HG03039 (cell line): Measurements from ENCODE around the gene IQGAP3.
"Not testable (repeated sequence)": the region's sequence is repeated elsewhere in the genome, so short reads cannot be mapped to it uniquely, and the experiment has no call there.

Experiments
- ATAC-seq: cut with Tn5 transposase; IDR thresholded peaks from one replicate; pipeline ENCODE4 v1.9.1; 2021; ENCODE audit warnings: mild to moderate bottlenecking, moderate library complexity; ENCODE audit not compliant: unreplicated experiment

The IQGAP3 gene

DNA sequence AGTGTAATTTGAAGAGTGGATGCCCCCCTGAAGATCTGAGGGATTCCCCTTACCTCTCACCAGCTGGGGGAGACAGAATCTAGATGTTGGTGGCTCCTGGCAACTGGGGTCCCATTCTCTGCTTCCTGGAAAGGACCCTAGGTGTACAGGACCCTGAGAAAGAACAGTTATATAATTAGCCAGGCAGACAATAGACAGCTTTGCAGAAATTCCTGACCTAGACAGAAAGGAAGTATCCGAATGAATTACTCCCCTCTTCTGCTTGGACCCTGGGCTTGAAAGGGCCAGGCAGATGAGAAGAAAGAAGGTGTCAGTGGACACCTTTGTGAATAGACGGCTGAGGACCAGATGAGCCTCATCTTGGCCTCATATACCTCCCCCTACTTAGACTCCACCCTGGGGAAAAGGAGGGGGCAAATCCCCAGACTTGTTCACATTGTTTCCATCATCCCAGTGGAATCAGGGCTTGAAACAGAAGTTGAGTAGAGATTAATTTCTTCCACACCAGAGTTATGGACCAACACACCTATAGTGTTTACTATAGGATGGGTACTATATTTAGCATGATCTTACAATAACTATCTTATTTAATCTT is 1.8 kb upstream of the IQGAP3 start:
- no peak for ATAC-seq

DNA sequence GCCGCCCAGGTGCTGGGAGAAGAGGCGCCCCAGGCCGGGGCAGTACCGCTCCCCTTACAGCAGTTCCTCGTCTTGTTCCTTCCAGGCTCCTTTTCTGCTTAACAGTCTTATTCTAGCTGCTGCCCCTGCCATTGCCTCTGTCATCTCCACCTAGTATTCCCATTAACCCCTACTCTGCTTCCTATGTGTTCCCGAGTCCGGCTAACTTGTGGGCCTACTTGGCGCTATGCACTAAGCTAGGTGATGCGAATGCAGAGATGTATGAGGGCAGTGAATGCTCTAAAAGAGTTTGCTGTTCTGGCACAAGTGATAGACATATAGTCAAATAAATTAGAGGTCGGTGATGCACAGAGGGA is 276 bp upstream of the IQGAP3 start:
- ATAC-seq = no peak

- no peak for ATAC-seq
Measured at GRCh38 chr1:156571261-156571852, 1.0 kb downstream of the IQGAP3 start.

DNA sequence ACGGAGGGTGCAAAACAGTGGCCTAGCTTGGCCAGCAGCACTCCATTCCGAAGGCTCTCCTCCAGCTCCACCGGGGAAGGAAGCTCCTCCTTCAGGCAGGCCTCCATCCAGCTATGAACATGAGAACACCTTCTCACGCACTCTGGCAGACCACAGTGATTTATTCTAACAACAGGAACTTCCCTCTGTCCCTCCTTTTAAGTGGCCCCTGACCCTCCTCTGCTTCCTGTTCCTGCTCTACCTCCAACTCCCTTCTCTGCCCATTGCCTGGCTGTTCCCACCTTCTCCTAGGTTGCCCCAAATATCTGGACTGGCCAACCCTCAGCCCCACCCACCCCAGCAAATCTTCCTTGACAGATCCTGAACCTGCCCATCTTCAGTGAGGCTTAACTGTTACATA is 5.9 kb downstream of the IQGAP3 start:
- ATAC-seq = no peak

DNA sequence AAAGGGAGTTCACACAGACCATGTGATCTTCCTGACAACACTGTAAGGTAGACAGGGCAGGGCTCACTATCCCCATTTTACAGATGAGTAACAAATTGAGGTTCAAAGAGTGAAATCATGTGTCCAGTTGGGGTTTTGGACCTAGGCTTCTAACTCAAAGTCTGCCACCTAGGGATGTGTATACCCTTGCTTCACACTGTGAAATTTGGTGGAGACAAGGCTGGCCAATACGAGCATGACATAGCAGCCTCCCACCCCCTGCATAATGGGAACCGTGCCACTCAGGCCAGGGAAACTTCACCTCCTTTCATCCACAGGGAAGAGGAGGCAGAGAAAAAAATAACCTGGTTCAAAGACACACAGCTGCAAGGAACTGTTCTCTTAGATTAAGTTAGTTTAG is 6.8 kb downstream of the IQGAP3 start:
- no peak for ATAC-seq

DNA sequence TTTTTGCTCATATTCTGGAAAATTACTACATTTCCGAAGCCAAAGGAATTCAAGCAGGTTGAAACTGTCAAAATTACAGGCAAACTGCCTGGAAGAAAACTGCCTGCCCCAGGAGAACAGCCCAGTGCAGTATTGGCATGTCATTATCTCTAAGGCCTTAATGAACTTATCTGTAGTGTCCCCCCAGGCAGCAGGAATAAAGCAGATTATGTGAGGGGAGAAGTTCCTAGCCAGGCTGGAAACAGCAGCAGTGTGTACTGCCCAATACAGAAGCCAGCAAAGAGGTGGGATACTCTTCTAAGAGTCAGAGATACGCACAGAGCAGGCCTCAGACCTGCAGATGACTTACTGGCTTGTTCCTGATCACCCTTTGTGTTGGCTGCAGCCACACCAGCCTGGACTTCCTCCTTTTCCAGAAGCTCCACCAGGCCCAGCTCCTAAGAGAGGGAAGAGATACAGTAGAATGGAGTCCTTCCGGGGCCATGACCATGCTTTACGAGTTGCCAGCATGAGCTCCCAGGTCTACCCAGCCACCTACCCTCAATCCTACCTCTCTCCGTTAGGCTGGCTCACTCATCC is 11.7 kb downstream of the IQGAP3 start:
- ATAC-seq = no peak

DNA sequence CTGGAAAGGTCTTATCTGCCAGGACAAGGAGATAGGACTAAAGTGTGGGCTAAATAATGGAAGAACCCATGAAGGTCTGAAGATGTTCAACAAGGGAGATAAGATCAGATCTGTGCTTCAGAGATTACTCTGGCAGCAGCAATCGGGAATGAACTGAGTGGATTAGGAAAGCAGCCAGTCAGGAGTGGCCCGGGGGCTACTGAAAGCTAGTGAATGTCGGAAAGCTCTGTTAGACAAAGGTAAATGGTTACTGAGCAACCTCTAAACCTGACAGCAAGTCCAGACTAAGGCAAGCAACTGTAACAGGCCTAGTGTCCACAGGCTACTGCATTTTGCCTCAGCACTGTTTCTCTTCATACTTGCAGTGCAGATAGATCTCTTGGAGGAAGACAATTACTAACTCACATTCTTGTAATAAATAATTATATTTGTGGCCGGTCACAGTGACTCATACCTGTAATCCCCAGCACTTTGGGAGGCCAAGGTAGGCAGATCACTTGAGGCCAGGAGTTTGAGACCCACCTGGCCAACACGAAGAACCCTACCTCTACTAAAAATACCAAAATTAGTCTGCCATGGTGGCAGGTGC is 12.5 kb downstream of the IQGAP3 start:
- no peak for ATAC-seq

DNA sequence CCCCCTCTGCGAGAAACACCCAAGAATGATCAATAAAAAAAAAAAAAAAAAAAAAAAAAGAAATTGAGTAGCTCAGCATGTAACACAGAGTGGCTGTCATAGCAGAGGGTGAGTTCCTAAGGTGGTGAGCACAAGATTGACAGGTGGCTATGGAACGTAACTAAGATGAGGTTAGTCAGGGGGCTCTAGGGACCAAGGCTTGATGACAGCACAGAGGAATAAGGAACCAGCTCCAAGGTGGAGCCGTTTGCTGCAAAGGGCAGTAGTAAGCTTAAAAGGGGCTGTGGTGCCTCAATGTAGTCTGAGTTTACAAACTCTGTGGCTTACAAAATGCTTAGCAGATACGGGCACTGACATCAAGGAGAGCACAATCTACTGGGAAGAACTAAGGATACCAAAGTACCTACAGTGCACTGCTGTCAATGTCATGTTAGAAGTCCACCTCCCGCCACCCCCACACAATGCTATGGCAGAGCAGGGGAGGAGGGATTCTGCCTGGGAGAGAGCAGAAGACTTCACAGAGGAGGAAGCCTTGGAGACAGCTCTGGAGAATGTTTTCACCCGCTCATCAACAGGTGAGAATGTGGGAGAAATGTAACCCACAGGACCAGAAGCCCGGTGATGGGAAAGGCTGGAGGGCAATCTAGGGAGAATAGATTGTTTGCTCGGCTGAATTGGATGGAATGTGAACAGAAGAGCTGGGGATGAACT is 13.1 kb downstream of the IQGAP3 start:
- no peak for ATAC-seq

GRCh38 chr1:156556354-156556753 is 16.0 kb downstream of the IQGAP3 start:
- no peak for ATAC-seq

- no peak for ATAC-seq
Measured at GRCh38 chr1:156555715-156556114, 16.6 kb downstream of the IQGAP3 start.

- no peak for ATAC-seq
Measured at GRCh38 chr1:156554971-156555370, 17.4 kb downstream of the IQGAP3 start.

- ATAC-seq = no peak
Measured at GRCh38 chr1:156553860-156554485, 18.4 kb downstream of the IQGAP3 start.

GRCh38 chr1:156552937-156553336 is 19.4 kb downstream of the IQGAP3 start:
- ATAC-seq = not testable (repeated sequence)

DNA sequence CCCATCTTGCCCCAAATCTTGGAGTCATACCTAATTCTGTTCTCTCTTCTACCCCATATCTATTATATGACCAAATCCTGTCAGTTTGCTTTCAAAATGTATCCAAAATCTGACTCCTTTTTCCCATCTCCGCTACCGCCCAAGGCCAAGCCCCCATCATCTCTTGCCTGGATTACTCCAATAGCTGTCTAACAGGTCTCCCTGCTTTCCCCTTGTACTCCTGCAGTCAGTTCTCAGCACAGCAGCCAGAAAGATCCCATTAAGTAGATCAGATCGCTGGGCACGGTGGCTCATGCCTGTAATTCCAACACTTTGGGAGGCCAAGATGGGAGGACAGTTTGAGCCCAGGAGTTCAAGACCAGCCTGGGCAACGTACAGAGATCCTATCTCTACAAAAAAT is 19.8 kb downstream of the IQGAP3 start:
- ATAC-seq = no peak

DNA sequence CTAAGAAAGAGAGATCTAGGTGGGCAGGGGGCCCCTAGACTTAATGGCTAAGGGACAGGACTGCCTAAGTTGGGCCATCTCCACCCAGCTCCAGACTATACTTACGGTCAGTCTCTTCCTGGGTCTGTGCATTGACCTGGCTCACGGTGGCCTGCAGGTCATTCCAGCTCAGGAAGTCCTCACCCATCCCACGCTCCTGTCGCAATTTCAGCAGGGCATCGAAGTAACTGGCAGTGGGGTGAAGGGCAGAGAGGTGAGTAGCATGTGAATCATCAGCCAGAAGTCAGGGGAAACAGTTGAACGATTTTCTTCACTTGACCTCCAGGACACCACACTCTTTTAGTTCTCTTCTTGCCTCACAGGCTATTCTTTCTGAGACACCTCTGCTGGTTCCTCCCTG is 20.5 kb downstream of the IQGAP3 start:
- no peak for ATAC-seq

DNA sequence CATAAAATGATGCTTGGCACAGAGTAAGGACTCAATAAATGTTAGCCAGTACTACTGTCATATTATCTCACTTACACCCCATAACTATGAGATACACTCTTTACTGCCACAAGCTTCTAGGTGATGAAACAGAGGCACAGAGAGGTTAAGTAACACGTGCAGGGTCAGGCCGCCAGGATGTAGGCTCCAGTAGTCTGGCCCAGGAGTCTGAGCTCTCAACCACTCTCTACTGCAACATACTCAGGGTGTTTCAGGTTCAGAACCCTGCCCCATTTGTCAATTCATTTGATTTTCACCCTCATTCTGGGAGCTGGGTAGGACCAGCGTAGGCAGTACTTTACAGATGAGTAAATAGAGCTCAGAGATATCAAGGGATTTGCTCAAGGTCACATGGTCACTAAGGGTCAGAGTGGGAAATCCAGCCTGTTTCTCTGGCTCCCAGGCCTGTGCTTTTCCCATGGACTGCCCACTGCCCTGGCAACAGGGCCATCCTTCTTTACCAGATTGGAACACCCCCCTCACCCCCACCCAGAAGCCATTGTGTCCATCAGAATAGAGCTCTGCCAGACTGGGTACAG is 21.2 kb downstream of the IQGAP3 start:
- no peak for ATAC-seq

DNA sequence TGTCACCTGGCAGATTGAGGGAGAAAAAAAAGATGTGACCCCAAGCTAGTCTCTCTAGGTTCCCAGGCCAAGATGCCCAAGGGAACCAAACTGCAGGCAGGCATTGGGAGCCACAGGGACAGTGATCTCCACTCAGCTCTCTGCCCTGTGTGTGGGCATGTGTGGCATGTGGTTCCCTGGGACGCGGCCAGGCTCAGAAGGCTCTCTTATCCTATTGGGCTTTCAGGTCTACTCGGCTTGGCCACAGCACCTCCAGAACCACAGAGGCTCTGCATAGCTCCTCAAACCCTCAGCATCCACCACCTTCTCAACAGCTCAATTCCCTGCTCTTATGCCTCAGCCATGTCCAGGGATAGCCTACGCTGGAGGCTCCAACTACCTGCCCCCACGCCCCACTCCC is 22.0 kb downstream of the IQGAP3 start:
- ATAC-seq = no peak

- ATAC-seq = no peak
Measured at GRCh38 chr1:156549831-156550230, 22.5 kb downstream of the IQGAP3 start.

GRCh38 chr1:156549390-156549789 is 23.0 kb downstream of the IQGAP3 start:
- no peak for ATAC-seq

GRCh38 chr1:156547982-156548381 is 24.4 kb downstream of the IQGAP3 start:
- ATAC-seq = no peak

DNA sequence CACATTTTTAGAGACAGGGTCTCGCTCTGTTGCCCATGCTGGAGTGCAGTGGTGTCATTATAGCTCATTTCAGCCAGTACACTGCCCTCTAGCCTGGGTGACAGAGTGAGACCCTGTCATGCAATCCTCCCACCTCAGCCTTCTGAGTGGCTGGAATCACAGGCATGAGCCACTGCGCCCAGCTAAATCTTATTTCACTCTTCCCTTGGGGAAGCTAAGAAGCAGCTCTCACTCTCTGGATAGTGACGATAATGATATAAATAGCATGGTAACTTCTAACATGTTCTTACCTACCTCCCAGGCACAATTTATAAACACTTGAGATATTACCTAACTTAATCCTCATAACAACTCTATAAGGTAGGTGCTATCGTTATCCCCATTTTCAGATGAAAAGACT is 24.9 kb downstream of the IQGAP3 start:
- ATAC-seq = no peak
